HUDEP-2 (cell line): Measurements from ENCODE around the gene MTX3.

Experiments
- DNase-seq, 76 experiments: peaks; one replicate each; lab custom pipeline; 2025; ENCODE audit not compliant: unreplicated experiment in 76 of 76; lab: John Stamatoyannopoulos, UW

MTX3 gene

DNA sequence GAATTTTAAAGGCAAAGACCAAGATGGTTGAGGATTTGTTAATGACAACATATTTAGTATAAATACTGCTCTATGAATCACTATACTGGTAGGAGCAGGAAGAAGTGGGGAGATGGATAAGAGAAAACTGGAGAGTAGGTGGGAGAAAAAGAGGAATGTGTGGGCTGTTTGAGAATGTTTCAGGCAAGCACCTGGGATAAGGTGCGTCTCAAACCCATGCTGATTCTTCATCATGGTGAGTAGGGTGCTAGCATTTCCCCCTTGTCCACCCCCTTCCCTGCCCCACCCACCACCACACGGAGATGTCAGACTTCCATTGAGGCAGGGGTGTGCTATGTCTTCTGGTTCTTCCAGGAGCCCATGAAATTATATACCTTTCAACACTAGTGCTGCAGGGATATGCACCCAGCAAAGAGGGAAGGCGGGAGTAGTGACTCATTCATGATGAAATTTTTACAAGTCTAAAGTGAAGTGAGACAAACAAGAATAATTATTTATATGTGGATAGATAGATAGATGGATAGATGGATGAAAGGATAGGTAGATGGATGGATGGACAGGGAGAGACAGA, 54.3 kb downstream of the MTX3 start:
- no peak for DNase-seq

DNA sequence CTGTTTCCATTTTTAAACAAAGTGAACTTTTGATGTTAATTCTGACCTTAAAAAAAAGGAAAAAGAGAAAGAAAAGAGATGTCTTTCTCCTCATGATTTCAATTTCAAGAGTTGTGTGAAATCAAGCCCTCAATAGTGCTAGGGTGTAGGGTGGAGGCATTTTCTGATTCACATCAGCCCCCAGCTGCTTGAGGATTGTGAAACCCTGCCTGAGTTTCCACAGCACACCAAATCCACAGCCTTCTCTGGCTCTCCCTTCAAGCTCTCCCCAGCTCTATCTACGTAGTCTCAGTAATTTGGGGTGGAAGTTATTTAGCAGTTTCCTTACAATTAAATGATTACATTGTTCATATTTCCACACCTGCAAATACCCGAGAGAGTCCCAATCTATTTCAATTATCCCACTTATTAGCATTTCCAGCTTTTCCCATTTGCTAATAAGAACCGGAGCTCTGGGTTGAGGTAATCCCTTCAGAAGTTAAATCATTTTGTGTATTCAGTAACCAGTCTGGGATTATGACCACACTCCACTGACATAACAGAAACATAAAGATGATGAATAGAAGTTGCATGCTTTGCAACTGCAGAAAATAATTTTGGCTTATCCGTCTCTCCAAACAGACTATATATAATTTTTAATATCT, 54.9 kb downstream of the MTX3 start:
- DNase-seq = no peak

DNA sequence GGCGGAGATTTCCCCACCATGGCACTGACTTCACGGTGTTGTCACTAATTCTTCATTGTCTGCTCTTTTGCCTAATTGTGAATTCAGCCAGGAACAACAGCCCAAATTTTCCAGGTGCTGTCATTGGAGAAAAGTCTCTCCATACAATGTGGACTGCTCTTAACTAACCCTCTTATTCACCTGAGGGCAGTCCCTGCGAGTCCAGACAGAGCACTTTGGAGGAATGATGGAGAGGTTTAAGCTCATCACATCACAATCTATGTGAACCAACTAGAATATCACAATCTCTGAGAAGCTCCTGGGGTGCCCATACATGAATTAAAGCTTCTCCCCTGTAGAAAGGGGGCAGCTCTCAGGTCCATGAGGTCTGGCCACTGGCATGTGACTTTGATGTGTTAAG, 56.4 kb downstream of the MTX3 start:
- DNase-seq = no peak

DNA sequence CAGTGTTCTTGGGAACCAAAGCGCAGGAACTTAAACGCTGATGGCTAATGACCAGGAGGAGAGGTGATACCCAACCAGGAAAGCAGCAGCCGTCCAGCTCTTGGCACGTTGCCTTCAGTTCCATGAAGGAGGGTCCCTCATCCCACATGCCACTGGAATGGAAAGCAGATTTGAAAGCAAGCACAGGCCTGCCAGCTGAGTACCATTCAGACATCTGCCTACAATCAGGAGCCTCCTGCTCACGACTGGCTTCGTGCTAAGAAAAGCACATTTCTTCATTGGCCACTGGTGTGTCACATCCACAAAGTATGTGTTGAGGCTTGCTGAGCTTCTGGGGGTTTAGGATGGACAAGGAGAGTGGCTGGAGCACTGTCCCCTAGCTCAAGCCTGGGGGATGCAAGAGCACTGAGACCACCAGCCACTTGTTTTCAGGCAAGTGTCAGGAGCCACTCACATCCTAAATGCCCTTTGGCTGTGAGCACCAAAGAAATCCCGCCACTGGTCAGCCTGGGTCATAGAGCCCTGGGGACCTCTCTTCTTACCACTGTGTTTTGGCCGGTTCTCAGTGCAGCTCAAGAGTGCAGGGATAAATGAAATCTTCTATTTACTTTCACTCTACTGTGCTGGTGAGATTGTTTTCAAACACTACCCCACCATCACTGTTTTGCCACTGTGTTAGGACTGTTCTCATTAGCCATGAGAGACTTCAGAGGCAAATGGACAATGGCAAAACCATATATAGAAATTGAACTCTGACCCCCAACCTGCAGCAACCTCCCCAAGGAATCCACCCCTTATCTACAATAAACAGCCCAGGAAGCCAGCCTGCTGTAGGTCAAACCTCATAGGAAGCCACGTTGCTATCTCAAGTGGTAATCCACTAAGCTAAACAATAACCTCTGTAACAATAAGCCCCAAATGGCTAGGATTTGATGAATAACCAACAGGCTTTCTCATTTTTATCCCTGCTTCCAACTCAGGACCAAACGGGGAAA, 58.3 kb downstream of the MTX3 start:
- no peak for DNase-seq

DNA sequence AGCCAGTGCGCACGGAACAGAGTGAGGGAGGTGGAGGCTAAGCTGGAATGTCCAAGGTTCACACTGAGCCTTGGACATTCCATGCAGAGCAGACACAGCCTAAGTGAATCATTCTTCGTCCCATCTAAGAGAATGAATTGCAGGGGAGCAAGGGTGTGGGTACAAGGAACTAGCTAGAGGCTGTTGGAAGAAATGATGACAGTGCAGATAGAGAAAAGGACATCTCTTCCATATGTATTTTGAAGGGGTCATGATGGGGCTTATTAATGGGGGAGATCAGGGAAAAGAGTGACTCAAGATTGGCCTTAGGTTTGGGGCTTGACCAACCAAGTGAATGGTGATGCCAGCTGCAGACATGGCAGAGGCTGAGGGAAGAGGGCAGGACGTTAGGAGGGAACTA, 59.2 kb downstream of the MTX3 start:
- no peak for DNase-seq

DNA sequence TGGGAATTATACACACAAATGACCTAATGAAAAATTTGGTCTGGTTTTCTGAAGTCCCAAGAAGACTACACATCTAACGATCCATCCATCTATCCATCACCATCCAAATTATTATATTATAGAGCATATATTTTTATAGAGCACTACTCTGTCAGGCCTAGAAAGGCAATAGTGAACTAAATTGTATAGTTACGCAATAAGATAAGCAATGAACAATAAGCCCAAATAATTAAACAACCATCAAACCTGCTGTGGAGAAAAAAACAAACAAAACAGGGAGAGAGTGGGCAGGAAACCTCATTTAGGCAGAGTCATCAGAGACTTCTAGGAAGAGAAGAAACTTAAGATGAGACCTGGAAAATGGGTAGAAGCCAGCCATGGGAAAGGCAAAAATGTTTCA, 59.7 kb downstream of the MTX3 start:
- no peak for DNase-seq

DNA sequence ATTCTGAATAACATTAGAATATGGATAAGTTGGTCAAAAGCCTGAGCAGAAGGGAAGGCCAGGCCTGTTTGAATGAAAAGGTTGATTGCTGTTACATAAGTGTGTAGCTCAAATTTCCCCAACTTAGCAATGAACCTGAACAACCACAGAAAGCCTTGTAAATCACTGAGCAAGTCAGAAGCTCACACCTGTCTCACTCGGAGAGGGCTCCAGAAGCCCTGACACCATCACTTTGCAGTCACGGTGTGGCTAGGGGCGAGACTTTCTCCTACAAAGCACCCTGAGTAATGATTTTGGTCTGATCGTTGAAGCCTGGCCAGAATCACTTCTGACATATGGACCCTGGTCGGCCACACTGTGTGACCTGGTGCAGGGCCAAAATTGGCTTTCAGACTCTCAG, 62.0 kb downstream of the MTX3 start:
- no peak for DNase-seq
